GM06990 (cell line): ENCODE measurements around the gene IGF1R.

Source experiments
- DNase-seq: peaks from one replicate; pipeline ENCODE4 v3.0.0-alpha.2; 2011; ENCODE audit not compliant: insufficient read length; ENCODE audit errors: extremely low read depth
- H3K27me3 ChIP-seq: replicated peaks from 2 replicates; pipeline ENCODE4 v1.6.0; 2011; ENCODE audit warnings: low read length; ENCODE audit not compliant: control insufficient read depth, insufficient read depth
- H3K36me3 ChIP-seq: 2 replicates; pipeline ENCODE4 v1.5.1; 2011; ENCODE audit warnings: low read length; ENCODE audit not compliant: control insufficient read depth, insufficient read depth
- H3K4me3 ChIP-seq: replicated peaks from 2 replicates; pipeline ENCODE4 v1.5.1; 2011; ENCODE audit warnings: low read depth, mild to moderate bottlenecking, control low read depth, low read length
- TF ChIP-seq, protein P1 (sequence below): IDR thresholded peaks from 2 replicates; pipeline ENCODE4 v1.5.1; 2011; ENCODE audit warnings: low read length, control low read depth, mild to moderate bottlenecking, inconsistent platforms; ENCODE audit not compliant: insufficient read depth, poor library complexity, severe bottlenecking

IGF1R gene

DNA sequence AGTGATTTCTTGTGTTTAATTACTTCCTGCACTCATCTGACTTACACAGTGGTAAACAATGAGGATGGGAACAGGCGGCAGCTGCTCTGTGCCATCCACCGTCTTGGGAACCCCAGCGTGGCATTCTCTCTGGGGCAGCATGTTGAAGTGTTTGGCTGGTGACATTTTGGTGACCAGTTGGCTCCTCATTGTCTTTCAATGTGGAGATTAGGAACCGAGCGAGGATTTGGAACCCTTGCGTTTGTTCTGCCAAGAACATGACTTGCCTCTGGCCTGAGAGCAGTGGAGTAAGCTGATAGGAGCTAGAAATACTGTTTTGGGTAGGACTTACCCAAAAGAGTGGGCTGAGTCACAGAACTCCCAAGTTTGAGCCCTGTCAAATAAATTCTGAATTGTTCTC, 88.8 kb downstream of the IGF1R start:
- H3K27me3 ChIP-seq = no peaks in the 10 kb centered on the region; the same call in 1 of the 2 replicates
- TF ChIP-seq, protein P1, sequence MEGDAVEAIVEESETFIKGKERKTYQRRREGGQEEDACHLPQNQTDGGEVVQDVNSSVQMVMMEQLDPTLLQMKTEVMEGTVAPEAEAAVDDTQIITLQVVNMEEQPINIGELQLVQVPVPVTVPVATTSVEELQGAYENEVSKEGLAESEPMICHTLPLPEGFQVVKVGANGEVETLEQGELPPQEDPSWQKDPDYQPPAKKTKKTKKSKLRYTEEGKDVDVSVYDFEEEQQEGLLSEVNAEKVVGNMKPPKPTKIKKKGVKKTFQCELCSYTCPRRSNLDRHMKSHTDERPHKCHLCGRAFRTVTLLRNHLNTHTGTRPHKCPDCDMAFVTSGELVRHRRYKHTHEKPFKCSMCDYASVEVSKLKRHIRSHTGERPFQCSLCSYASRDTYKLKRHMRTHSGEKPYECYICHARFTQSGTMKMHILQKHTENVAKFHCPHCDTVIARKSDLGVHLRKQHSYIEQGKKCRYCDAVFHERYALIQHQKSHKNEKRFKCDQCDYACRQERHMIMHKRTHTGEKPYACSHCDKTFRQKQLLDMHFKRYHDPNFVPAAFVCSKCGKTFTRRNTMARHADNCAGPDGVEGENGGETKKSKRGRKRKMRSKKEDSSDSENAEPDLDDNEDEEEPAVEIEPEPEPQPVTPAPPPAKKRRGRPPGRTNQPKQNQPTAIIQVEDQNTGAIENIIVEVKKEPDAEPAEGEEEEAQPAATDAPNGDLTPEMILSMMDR = no peak
- no peaks in the 10 kb centered on the region for H3K36me3 ChIP-seq
- no peak for DNase-seq
- H3K4me3 ChIP-seq = no peak overlapping the region

DNA sequence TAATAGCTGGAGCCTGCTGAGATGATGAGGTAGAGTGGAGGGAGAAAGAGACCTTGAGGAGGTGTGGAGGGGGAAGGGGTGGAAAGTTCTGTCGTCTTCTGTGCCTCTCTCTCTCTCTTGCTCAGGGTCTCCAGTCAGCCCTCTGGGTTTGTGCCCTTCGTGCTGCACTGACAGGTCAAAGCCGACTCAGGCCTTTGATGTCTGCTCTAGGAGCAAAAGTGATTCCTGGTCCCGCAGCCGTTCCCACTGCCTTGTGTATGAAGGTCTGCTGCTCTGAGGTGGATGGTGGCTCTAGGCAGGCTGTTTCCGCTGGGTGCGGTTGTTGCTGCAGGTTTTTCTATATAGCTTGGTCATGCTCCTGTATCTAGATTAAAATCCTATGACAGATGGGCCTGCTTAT, 89.4 kb downstream of the IGF1R start:
- DNase-seq = no peak

DNA sequence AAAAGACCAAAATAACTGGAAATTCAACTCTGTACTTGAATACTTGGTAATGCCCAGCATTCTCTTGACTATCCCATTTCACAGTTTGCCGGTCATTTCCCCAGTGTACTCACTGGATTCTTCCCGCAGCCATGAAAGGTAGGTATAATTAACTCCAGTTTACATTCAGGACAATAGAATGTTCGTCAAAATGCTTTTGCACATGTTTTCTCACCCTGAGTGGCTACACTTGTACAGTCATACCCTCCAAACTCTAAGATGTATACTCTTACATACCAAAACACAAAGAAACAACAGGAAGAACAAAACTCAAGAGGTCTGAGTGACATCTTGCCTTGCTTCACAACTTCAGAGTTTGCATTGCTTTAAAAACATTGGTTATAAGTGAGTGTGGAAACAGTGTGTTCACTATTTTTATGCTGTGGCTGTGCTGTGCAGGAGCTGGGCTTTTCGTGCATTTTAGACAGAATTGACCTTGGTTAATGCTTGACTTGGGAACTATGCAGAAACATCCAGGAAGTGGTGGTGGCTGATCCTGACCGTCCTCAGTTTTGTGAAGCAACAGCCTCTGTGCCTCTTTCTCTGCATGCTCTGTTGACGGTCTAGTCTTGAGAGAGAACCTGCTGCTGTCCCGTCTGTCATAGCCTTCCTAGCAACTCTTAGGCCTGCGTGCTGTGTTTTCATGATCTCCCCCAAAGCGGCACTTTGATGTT, 90.5 kb downstream of the IGF1R start:
- H3K36me3 ChIP-seq = no peaks in the 10 kb centered on the region
- no peak for DNase-seq
- TF ChIP-seq, protein P1 = no peak
- no peak overlapping the region for H3K4me3 ChIP-seq
- no peaks in the 10 kb centered on the region; the same call in 1 of the 2 replicates for H3K27me3 ChIP-seq

More for the DNA sequence above, 89.4 kb downstream of the IGF1R start:
- H3K36me3 ChIP-seq = no peaks in the 10 kb centered on the region
- no peak overlapping the region for H3K4me3 ChIP-seq
- TF ChIP-seq, protein P1 = no peak
- no peaks in the 10 kb centered on the region; the same call in 1 of the 2 replicates for H3K27me3 ChIP-seq

DNA sequence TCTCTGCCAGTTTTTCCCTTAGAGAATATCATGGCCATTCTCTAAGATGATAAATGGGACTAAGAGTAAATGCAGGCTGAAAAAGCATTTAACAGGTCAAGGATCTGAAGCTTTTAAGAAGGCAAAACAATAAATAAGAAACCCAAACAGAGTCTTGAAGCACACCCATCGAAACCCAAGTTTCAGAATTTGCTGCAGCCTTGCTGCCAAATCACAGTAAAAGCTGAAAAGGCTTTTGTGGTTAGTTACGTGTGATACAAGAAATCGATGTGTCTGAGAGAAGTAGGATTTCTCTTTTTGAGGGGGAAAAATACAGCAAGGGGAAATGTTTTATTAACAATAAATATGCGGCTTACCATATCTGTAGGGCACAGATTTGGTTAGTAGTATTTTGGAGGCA, 92.0 kb downstream of the IGF1R start:
- Histone ChIP-seq H3K36me3 (no peaks in the 10 kb centered on the region), H3K27me3 (no peaks in the 10 kb centered on the region; the same call in none of the 2 replicates), H3K4me3 (no peak overlapping the region)
- DNase-seq = no peak
- TF ChIP-seq, protein P1 = no peak

DNA sequence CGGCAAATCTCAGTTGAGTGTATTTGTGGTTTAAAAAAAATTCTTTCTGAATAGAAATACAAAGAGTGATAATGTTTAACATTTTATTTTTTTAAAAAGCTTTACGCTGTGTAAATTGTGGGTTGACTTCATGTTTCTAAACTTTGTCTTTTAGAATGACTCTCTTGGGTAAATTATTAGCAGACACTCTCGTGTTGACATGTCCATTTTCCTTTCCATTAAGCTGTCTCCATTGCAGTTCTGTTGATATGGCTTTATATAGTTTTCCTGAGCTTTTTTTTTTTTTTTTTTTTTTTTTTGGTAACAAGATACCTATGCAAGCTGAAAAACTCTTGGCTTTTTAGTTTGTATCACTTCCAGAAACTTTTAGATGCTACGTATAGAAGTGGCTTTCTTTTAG, 92.6 kb downstream of the IGF1R start:
- TF ChIP-seq, protein P1 = no peak
- no peaks in the 10 kb centered on the region for H3K36me3 ChIP-seq

More for the DNA sequence above, 92.6 kb downstream of the IGF1R start:
- Histone ChIP-seq H3K4me3 (no peak overlapping the region), H3K27me3 (no peaks in the 10 kb centered on the region; the same call in none of the 2 replicates)
- DNase-seq = no peak
